ENCODE measurements around the gene ADGRB3.

DNA sequence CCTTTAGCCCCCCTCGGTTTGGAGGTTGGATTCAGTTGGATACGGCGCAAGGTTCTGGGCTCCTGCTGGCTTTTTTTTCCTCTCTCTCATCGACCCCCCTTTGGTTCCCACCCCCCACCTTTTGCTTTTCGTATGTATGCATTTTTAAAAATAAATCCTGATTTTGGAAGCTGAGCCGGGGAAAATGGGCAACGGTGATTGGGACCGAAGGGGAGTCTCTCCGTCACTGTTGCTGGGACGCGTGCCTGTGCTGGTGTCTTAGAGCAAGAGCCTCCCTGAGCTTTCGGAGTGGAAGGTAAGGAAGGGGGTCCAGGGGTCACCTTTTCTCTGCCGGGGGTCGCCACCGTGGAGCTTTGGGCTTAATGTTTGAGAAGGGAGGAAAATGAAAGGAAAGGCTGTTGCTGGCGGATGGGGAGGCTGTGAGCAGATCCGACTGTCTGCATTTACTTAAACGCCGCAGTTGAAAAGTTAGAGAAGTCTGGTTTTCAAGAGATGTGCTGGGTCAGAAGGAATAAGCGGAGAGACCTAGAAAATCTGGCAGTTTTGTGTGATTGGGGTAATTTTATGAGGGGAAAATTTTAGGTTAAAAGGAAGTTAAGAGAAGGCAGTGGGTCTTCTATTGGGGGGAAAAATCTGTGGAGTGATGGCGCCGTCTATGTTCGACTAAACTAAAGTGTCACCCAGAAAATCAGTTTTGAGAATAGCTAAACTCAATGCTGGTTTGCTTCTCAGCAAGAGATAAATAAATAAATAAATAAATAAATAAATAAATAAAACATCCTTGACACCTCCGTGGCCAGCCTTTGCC, 828 bp downstream of the ADGRB3 start:
- TF ChIP-seq, protein P1, sequence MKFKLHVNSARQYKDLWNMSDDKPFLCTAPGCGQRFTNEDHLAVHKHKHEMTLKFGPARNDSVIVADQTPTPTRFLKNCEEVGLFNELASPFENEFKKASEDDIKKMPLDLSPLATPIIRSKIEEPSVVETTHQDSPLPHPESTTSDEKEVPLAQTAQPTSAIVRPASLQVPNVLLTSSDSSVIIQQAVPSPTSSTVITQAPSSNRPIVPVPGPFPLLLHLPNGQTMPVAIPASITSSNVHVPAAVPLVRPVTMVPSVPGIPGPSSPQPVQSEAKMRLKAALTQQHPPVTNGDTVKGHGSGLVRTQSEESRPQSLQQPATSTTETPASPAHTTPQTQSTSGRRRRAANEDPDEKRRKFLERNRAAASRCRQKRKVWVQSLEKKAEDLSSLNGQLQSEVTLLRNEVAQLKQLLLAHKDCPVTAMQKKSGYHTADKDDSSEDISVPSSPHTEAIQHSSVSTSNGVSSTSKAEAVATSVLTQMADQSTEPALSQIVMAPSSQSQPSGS (IDR thresholded peaks at IDR 0.05; ENCODE audit: low read length), result no peak
- no peak for TF ChIP-seq CTCF (IDR thresholded peaks at IDR 0.05 in 2 of 3, conservative IDR thresholded peaks at IDR 0.05 in 1 of 3; ENCODE audit: control insufficient read depth in 2 of 3, extremely low read depth in 1 of 3, insufficient read depth in 1 of 3, low read depth in 3 of 3, low read length in 3 of 3)
- TF ChIP-seq SIN3A (IDR thresholded peaks at IDR 0.05; ENCODE audit: low read depth, low read length), result no peak
- TF ChIP-seq ATF3 (IDR thresholded peaks at IDR 0.05; ENCODE audit: borderline replicate concordance, extremely low read depth, low read depth, low read length), result no peak
- TF ChIP-seq YY1 (IDR thresholded peaks at IDR 0.05; ENCODE audit: low read depth, low read length), result no peak
- no peak for TF ChIP-seq HDAC2 (IDR thresholded peaks at IDR 0.05)
